HEK293 (cell line): ENCODE results near the gene GPR180.

ENCODE experiments used
- BCL11A ChIP-seq: fragments of 450-650 bp; formaldehyde crosslinking; IDR thresholded peaks from 2 replicates; pipeline ENCODE4 v1.5.1; 2016; ENCODE audit warnings: low read depth, missing biosample characterization, missing genetic modification characterization
- ELK4 ChIP-seq: IDR thresholded peaks from 2 replicates; pipeline ENCODE4 v1.6.1; 2011; ENCODE audit warnings: mild to moderate bottlenecking, low read depth, low read length, borderline replicate concordance
- GLI2 ChIP-seq: fragments of 450-650 bp; formaldehyde crosslinking; IDR thresholded peaks from 2 replicates; pipeline ENCODE4; 2017; ENCODE audit warnings: missing biosample characterization, missing genetic modification characterization, low read depth, borderline replicate concordance
- GLIS1 ChIP-seq: fragments of 450-650 bp; formaldehyde crosslinking; IDR thresholded peaks from 2 replicates; pipeline ENCODE4 v1.5.1; 2016; ENCODE audit warnings: missing biosample characterization, missing genetic modification characterization
- HIC1 ChIP-seq: fragments of 450-650 bp; formaldehyde crosslinking; IDR thresholded peaks from 2 replicates; pipeline ENCODE4 v1.5.1; 2016; ENCODE audit warnings: missing biosample characterization, missing genetic modification characterization
- KLF1 ChIP-seq: fragments of 450-650 bp; formaldehyde crosslinking; IDR thresholded peaks from 2 replicates; pipeline ENCODE4 v1.5.1; 2016; ENCODE audit warnings: missing biosample characterization, missing genetic modification characterization
- KLF9 ChIP-seq: fragments of 450-650 bp; formaldehyde crosslinking; IDR thresholded peaks from 2 replicates; pipeline ENCODE4 v1.5.1; 2016; ENCODE audit warnings: missing biosample characterization, missing genetic modification characterization, low read depth
- OSR2 ChIP-seq: fragments of 450-650 bp; formaldehyde crosslinking; IDR thresholded peaks from 2 replicates; pipeline ENCODE4 v1.5.1; 2016; ENCODE audit warnings: missing biosample characterization, missing genetic modification characterization
- TCF7L2 ChIP-seq: IDR thresholded peaks from 2 replicates; pipeline ENCODE4 v1.6.1; 2011; ENCODE audit warnings: low read depth, mild to moderate bottlenecking, inconsistent platforms, low read length, moderate library complexity, borderline replicate concordance
- ZBTB10 ChIP-seq: fragments of 450-650 bp; formaldehyde crosslinking; IDR thresholded peaks from 2 replicates; pipeline ENCODE4 v1.5.1; 2016; ENCODE audit warnings: missing biosample characterization, missing genetic modification characterization
- ZBTB20 ChIP-seq: fragments of 450-650 bp; formaldehyde crosslinking; IDR thresholded peaks from 2 replicates; pipeline ENCODE4 v1.5.1; 2016; ENCODE audit warnings: missing biosample characterization, missing genetic modification characterization
- ZEB2 ChIP-seq: fragments of 450-650 bp; formaldehyde crosslinking; IDR thresholded peaks from 2 replicates; pipeline ENCODE4 v1.5.1; 2016; ENCODE audit warnings: missing biosample characterization, missing genetic modification characterization
- ZNF140 ChIP-seq: fragments of 450-650 bp; formaldehyde crosslinking; IDR thresholded peaks from 2 replicates; pipeline ENCODE4 v1.5.1; 2016; ENCODE audit warnings: missing biosample characterization, missing genetic modification characterization
- ZNF202 ChIP-seq: fragments of 450-650 bp; formaldehyde crosslinking; IDR thresholded peaks from 2 replicates; pipeline ENCODE4 v1.5.1; 2016; ENCODE audit warnings: missing biosample characterization, missing genetic modification characterization, borderline replicate concordance
- ZNF341 ChIP-seq: fragments of 450-650 bp; formaldehyde crosslinking; IDR thresholded peaks from 2 replicates; pipeline ENCODE4; 2016; ENCODE audit warnings: low read depth, missing biosample characterization, missing genetic modification characterization
- ZNF350 ChIP-seq: fragments of 450-650 bp; formaldehyde crosslinking; IDR thresholded peaks from 2 replicates; pipeline ENCODE4 v1.5.0; 2017; ENCODE audit warnings: missing biosample characterization, mild to moderate bottlenecking, missing genetic modification characterization
- ZNF362 ChIP-seq: fragments of 450-650 bp; formaldehyde crosslinking; IDR thresholded peaks from 2 replicates; pipeline ENCODE4 v1.5.1; 2016; ENCODE audit warnings: missing biosample characterization, missing genetic modification characterization
- ZNF366 ChIP-seq: fragments of 450-650 bp; formaldehyde crosslinking; conservative IDR thresholded peaks from 2 replicates; pipeline ENCODE4 v1.5.1; 2016; ENCODE audit warnings: missing biosample characterization, missing genetic modification characterization
- ZNF404 ChIP-seq: fragments of 450-650 bp; formaldehyde crosslinking; IDR thresholded peaks from 2 replicates; pipeline ENCODE4 v1.5.1; 2017; ENCODE audit warnings: missing biosample characterization, missing genetic modification characterization
- ZNF514 ChIP-seq: fragments of 450-650 bp; formaldehyde crosslinking; IDR thresholded peaks from 2 replicates; pipeline ENCODE4 v1.5.1; 2016; ENCODE audit warnings: missing biosample characterization, missing genetic modification characterization
- ZNF555 ChIP-seq: fragments of 450-650 bp; formaldehyde crosslinking; conservative IDR thresholded peaks from 2 replicates; pipeline ENCODE4 v1.5.1; 2017; ENCODE audit warnings: missing biosample characterization, mild to moderate bottlenecking, missing genetic modification characterization, inconsistent platforms
- ZNF560 ChIP-seq: fragments of 450-650 bp; formaldehyde crosslinking; IDR thresholded peaks from 2 replicates; pipeline ENCODE4 v1.5.1; 2017; ENCODE audit warnings: missing biosample characterization, missing genetic modification characterization, borderline replicate concordance
- ZNF610 ChIP-seq: fragments of 450-650 bp; formaldehyde crosslinking; IDR thresholded peaks from 2 replicates; pipeline ENCODE4 v1.5.1; 2016; ENCODE audit warnings: missing biosample characterization, missing genetic modification characterization, borderline replicate concordance
- ZNF639 ChIP-seq: fragments of 450-650 bp; formaldehyde crosslinking; IDR thresholded peaks from 2 replicates; pipeline ENCODE4 v1.5.1; 2016; ENCODE audit warnings: missing biosample characterization, missing genetic modification characterization
- ZNF677 ChIP-seq: fragments of 450-650 bp; IDR thresholded peaks from 2 replicates; pipeline ENCODE4 v1.5.0; 2018; ENCODE audit warnings: missing biosample characterization, mild to moderate bottlenecking, missing genetic modification characterization, moderate library complexity
- ZNF76 ChIP-seq: fragments of 450-650 bp; formaldehyde crosslinking; IDR thresholded peaks from 2 replicates; pipeline ENCODE4; 2016; ENCODE audit warnings: low read depth, missing biosample characterization, missing genetic modification characterization, borderline replicate concordance
- ZSCAN30 ChIP-seq: fragments of 450-650 bp; IDR thresholded peaks from 2 replicates; pipeline ENCODE4 v1.5.1; 2018; ENCODE audit warnings: missing biosample characterization, mild to moderate bottlenecking, missing genetic modification characterization, moderate library complexity
- TF ChIP-seq, protein P1 (sequence below): fragments of 450-650 bp; formaldehyde crosslinking; IDR thresholded peaks from 2 replicates; pipeline ENCODE4 v1.5.1; 2016; ENCODE audit warnings: missing biosample characterization, missing genetic modification characterization

Gene GPR180

GRCh38 chr13:94601446-94602431 lies at the start of gene GPR180 (continued):
- TF ChIP-seq ZBTB10 (tag by site-specific recombination), result no peak
- no peak for TF ChIP-seq ZNF560 (tag by site-specific recombination)
- TF ChIP-seq ZNF366 (tag by site-specific recombination), result 0 out of 2 replicates have a peak, but pooled peaks have one; percentile 38
- TF ChIP-seq ZSCAN30 (tag by site-specific recombination), result peak; percentile 92
- no peak for TF ChIP-seq ZNF140 (tag by site-specific recombination)
- no peak for TF ChIP-seq ZNF404 (tag by site-specific recombination)
- TF ChIP-seq ZBTB20, result no peak
- TF ChIP-seq ZNF350 (tag by site-specific recombination), result no peak
- TF ChIP-seq ZNF341 (tag by site-specific recombination), result peak; percentile 89
- peak; percentile 71; the same call in 1 of the 2 replicates for TF ChIP-seq ZNF76 (tag by site-specific recombination)
- no peak for TF ChIP-seq BCL11A (tag by site-specific recombination)
- no peak for TF ChIP-seq TCF7L2
- TF ChIP-seq ZNF677 (tag by site-specific recombination), result no peak
- no peak for TF ChIP-seq ZNF514
- peak; percentile 86 for TF ChIP-seq GLIS1
- TF ChIP-seq ZNF202, result peak; percentile 92
- TF ChIP-seq KLF1, result peak; percentile 76
- TF ChIP-seq ZNF610 (tag by site-specific recombination), result no peak
- TF ChIP-seq OSR2 (tag by site-specific recombination), result peak; percentile 8; the same call in 1 of the 2 replicates
- no peak for TF ChIP-seq GLI2
- TF ChIP-seq ZEB2 (tag by site-specific recombination), result peak; percentile 72; the same call in 1 of the 2 replicates
- peak; percentile 48; the same call in 1 of the 2 replicates for TF ChIP-seq ZNF362 (tag by site-specific recombination)
- TF ChIP-seq KLF9, result peak; percentile 87
- no peak for TF ChIP-seq ZNF555 (tag by site-specific recombination)
- TF ChIP-seq HIC1 (tag by site-specific recombination), result peak; percentile 82; the same call in 1 of the 2 replicates
- no peak; the same call in 1 of the 2 replicates for TF ChIP-seq ELK4
- TF ChIP-seq, protein P1, sequence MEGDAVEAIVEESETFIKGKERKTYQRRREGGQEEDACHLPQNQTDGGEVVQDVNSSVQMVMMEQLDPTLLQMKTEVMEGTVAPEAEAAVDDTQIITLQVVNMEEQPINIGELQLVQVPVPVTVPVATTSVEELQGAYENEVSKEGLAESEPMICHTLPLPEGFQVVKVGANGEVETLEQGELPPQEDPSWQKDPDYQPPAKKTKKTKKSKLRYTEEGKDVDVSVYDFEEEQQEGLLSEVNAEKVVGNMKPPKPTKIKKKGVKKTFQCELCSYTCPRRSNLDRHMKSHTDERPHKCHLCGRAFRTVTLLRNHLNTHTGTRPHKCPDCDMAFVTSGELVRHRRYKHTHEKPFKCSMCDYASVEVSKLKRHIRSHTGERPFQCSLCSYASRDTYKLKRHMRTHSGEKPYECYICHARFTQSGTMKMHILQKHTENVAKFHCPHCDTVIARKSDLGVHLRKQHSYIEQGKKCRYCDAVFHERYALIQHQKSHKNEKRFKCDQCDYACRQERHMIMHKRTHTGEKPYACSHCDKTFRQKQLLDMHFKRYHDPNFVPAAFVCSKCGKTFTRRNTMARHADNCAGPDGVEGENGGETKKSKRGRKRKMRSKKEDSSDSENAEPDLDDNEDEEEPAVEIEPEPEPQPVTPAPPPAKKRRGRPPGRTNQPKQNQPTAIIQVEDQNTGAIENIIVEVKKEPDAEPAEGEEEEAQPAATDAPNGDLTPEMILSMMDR (tag by site-specific recombination), result no peak
- TF ChIP-seq ZNF639, result no peak
